ENCODE data around the gene OGFOD3. TPM values are rescaled to one million over a fixed set of nuclear protein-coding genes. Genes with fewer than 3 reads are reported as not detected.
"Not testable (repeated sequence)": the region's sequence is repeated elsewhere in the genome, so short reads cannot be mapped to it uniquely, and the experiment has no call there.

Gene OGFOD3
- total and polyA plus RNA-seq, 2 experiments from 2014 or later = 9.6 to 24.6 TPM

GRCh38 chr17:82377924-82378740 is 40.3 kb downstream of the OGFOD3 start:
- H3K9me2 ChIP-seq (ENCODE audit: insufficient read depth) = no peaks in the 10 kb centered on the region
- no peak overlapping the region for H3K4me3 ChIP-seq
- H3K4me3 Mint-ChIP-seq = no peak overlapping the region
- no peak overlapping the region for H3K4me2 ChIP-seq
- no peak overlapping the region for H2AFZ ChIP-seq
- H3K9me3 Mint-ChIP-seq = no peaks in the 10 kb centered on the region; the same call in 2 of the 3 replicates
- no peak for TF ChIP-seq ZNF331 (CRISPR knock-in tag; IDR thresholded peaks at IDR 0.05; ENCODE audit: low read depth)
- TF ChIP-seq CREB1 (CRISPR knock-in tag; IDR thresholded peaks at IDR 0.05; ENCODE audit: low read depth) = no peak
- H3K27ac Mint-ChIP-seq = no peak overlapping the region
- H3K4me1 ChIP-seq (ENCODE audit: insufficient read depth) = no peaks in the 10 kb centered on the region
- no peaks in the 10 kb centered on the region for H3K36me3 Mint-ChIP-seq (ENCODE audit: low read depth)
- H3K4me1 Mint-ChIP-seq = no peaks in the 10 kb centered on the region
- no peaks in the 10 kb centered on the region for H3K36me3 ChIP-seq (ENCODE audit: insufficient read depth)
- no peaks in the 10 kb centered on the region for H3K79me2 ChIP-seq (replicated peaks; ENCODE audit: insufficient read depth)
- DNase-seq (ENCODE audit: low spot score) = no peak
- H3F3A ChIP-seq (replicated peaks; ENCODE audit: low read depth) = no peaks in the 10 kb centered on the region
- H3K27me3 Mint-ChIP-seq (ENCODE audit: insufficient read depth, low read depth, poor library complexity) = peaks cover 35% of the 10 kb centered on the region
- no peak overlapping the region for H3K27ac ChIP-seq (ENCODE audit: low read depth)
- ATAC-seq = no peak
- peaks cover 21% of the 10 kb centered on the region for H3K27me3 ChIP-seq (ENCODE audit: insufficient read depth)
- no peaks in the 10 kb centered on the region for H4K20me1 ChIP-seq (replicated peaks; ENCODE audit: insufficient read depth)

GRCh38 chr17:82377294-82377693 is 41.1 kb downstream of the OGFOD3 start:
- H3K4me3 ChIP-seq; H3K79me2 ChIP-seq (replicated peaks; ENCODE audit: insufficient read depth); H2AFZ ChIP-seq; H3K4me1 Mint-ChIP-seq; H3K27ac Mint-ChIP-seq; H3K9me3 Mint-ChIP-seq; H4K20me1 ChIP-seq (replicated peaks; ENCODE audit: insufficient read depth); H3K36me3 ChIP-seq (ENCODE audit: insufficient read depth); DNase-seq (ENCODE audit: low spot score); H3K4me3 Mint-ChIP-seq; H3K4me2 ChIP-seq; H3K9me2 ChIP-seq (ENCODE audit: insufficient read depth); H3K36me3 Mint-ChIP-seq (ENCODE audit: low read depth); H3K27ac ChIP-seq (ENCODE audit: low read depth); H3F3A ChIP-seq (replicated peaks; ENCODE audit: low read depth); H3K4me1 ChIP-seq (ENCODE audit: insufficient read depth); ATAC-seq: not testable (repeated sequence)
- H3K27me3 Mint-ChIP-seq (ENCODE audit: insufficient read depth, low read depth, poor library complexity) = peaks cover 43% of the 10 kb centered on the region
- peaks cover 30% of the 10 kb centered on the region for H3K27me3 ChIP-seq (ENCODE audit: insufficient read depth)

- Mint-ChIP-seq H3K4me3 (no peak overlapping the region), H3K9me3 (no peaks in the 10 kb centered on the region; the same call in 2 of the 3 replicates), H3K27me3 (ENCODE audit: insufficient read depth, low read depth, poor library complexity) (peaks cover 40% of the 10 kb centered on the region), H3K4me1 (no peaks in the 10 kb centered on the region; the same call in 2 of the 3 replicates), H3K27ac (no peak overlapping the region), H3K36me3 (ENCODE audit: low read depth) (no peaks in the 10 kb centered on the region)
- ATAC-seq = no peak
- H3K4me2 ChIP-seq = no peak overlapping the region
- DNase-seq (ENCODE audit: low spot score) = no peak
- no peaks in the 10 kb centered on the region; the same call in 1 of the 2 replicates for H3K4me1 ChIP-seq (ENCODE audit: insufficient read depth)
- H3K79me2 ChIP-seq (replicated peaks; ENCODE audit: insufficient read depth) = no peaks in the 10 kb centered on the region
- no peaks in the 10 kb centered on the region for H3K36me3 ChIP-seq (ENCODE audit: insufficient read depth)
- no peak overlapping the region for H3K4me3 ChIP-seq
- no peaks in the 10 kb centered on the region for H3K9me2 ChIP-seq (ENCODE audit: insufficient read depth)
- H2AFZ ChIP-seq = no peak overlapping the region
- peaks cover 41% of the 10 kb centered on the region for H3K27me3 ChIP-seq (ENCODE audit: insufficient read depth)
- no peaks in the 10 kb centered on the region for H3F3A ChIP-seq (replicated peaks; ENCODE audit: low read depth)
- H3K27ac ChIP-seq (ENCODE audit: low read depth) = no peak overlapping the region
- H4K20me1 ChIP-seq (replicated peaks; ENCODE audit: insufficient read depth) = no peaks in the 10 kb centered on the region
- no peak for TF ChIP-seq ZNF331 (CRISPR knock-in tag; IDR thresholded peaks at IDR 0.05; ENCODE audit: low read depth)
- TF ChIP-seq ETS1 (IDR thresholded peaks at IDR 0.05) = no peak
- TF ChIP-seq NANOG (IDR thresholded peaks at IDR 0.05; ENCODE audit: borderline replicate concordance) = no peak
- no peak for TF ChIP-seq JUNB (IDR thresholded peaks at IDR 0.05; ENCODE audit: unreplicated experiment)
- TF ChIP-seq CREB1 (CRISPR knock-in tag; IDR thresholded peaks at IDR 0.05; ENCODE audit: low read depth) = no peak
- TF ChIP-seq ZNF114 (CRISPR knock-in tag; IDR thresholded peaks at IDR 0.05) = no peak
Observed at GRCh38 chr17:82376042-82376730, 42.2 kb downstream of the OGFOD3 start.
